ENCODE results near the gene CORO1C. TPM values are rescaled to one million over a fixed set of nuclear protein-coding genes. Genes with fewer than 3 reads are reported as not detected.
A peak's percentile ranks its signal among the peaks of the same experiment; 100 is the strongest.
"Not testable (repeated sequence)": the region's sequence is repeated elsewhere in the genome, so short reads cannot be mapped to it uniquely, and the experiment has no call there.

CORO1C gene
- total RNA-seq, 1 donor from 2014 or later, result 107 TPM

DNA sequence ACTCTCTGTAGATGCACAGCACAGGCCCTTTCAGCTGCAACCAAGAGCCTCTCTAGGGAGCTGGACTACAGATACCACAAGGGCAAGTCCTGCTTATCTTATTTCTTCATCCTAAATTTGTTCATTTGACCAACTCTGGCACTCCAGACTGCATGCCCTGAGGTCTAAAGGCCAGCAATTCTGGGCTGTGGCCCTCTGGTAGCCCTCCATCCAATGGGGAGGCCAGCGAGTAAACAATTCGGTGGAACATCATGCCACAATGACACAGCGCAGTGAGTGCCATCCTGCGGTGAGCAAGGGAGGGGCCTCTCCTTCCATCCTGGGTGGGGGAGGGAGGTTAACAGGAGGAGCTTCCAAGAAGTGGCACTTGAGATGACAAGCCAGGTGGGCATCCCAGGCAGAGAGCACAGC lies 97.0 kb downstream of the CORO1C start:
- peak; percentile 67 for DNase-seq

DNA sequence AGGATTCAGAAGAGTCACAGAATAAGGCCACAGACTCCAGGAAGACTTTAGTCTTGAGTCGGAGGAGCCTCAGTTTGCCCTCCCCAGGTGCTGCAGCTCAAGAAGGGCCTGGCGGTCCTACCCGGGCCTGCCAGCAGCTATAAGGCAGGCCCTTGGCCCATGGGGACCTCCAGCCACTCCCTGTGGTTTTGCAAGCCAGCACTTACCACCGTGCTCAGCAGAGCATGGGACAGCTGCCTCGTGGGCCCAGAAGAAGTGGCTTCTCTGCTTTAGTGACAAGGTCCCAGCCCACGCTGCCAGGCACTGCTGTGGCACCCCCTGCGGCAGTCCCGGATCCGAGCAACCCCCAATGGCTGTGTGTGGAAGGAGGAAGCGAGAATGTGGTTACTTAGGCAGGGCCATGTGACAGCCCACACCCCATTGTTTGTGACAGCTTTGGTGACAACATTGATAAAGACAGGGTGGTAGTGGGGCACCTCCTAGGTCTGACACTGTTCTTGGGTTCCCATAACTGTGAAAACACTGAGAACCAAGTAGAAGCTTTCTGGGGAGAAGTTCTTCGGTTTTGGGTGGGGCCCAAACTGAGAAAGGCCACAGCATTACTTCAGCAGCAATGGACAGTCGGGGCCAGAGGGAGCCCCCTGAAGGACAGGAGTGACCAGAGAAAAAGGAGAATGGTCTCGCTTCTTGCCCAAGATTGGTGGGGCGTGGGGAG lies 97.6 kb downstream of the CORO1C start, which contains the start of gene SELPLG:
SELPLG (minus strand) TSS at position 361 of the 715 bp plus-strand sequence. CDS start 9,587 bp downstream, outside the sequence.
- no peak for DNase-seq

DNA sequence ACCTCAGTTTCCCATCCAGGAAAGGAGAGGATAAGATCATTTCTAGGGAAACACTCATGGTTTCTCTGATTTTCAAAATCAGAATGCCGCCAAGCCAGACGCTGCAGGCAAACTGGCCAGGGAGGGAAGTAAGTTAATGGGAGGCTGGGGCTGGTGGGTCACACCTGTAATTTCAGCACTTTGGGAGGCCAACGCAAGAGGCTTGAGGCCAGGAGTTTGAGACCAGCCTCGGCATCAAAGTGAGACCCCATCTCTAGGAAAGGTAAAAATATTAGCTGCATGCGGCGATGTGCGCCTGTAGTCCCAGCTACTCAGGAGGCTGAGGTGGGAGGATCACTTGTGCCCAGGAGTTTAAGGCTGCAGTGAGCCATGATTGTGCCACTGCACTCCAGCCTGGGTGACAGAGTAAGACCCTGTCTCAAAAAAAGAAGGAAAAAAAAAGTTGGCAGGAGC lies 98.2 kb downstream of the CORO1C start:
- no peak for DNase-seq

DNA sequence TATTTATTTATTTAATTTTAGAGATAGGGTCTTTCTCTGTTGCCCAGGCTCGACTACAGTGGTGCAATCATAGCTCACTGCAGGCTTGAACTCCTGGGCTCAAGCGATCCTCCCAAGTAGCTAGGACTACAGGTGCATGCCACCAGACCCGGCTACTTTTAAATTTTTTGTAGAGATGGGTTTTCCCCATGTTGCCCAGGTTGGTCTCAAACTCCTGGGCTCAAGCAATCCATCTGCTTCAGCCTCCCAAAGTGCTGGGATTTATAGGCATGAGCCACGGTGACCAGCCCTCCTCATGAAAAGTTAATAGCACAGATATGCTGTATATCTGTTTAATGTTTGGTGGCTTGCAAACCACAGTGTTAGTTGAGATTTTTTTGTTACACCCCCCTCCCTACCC lies 100.1 kb downstream of the CORO1C start:
- DNase-seq, result not testable (repeated sequence)

DNA sequence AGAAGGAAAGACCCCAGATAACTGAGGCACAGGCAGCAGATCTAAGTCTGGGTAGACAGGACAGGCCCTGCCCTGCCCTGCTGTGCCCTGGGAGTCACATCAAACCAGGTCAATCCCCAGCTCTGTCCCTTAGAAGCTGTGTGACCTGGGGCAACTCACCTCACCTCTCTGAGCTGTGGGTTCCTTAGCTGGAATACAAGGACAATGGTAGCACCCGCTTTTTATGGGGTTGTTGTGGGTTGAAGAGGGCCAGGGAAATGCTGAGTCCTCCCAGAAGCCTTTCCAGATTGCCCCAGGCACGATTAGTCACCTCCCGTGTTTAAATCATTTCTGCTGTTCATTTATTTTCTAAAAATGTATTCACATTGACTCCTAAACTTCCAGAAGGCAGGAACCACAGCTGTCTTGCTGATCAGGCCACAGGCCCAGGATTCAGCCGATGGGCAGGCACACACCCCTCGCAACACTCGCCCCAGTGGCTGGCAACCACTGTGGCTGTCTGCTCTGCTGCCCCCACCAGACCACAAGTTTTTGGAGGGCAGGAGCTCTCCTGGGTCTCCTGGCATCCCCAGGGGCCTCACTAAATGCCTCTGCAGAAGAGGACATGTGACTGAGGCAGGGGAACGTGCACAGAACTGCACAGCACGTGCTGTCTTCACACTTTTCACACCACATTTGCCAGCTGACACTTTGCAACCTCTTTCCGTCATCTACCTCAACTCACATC lies 100.7 kb downstream of the CORO1C start:
- no peak for DNase-seq

DNA sequence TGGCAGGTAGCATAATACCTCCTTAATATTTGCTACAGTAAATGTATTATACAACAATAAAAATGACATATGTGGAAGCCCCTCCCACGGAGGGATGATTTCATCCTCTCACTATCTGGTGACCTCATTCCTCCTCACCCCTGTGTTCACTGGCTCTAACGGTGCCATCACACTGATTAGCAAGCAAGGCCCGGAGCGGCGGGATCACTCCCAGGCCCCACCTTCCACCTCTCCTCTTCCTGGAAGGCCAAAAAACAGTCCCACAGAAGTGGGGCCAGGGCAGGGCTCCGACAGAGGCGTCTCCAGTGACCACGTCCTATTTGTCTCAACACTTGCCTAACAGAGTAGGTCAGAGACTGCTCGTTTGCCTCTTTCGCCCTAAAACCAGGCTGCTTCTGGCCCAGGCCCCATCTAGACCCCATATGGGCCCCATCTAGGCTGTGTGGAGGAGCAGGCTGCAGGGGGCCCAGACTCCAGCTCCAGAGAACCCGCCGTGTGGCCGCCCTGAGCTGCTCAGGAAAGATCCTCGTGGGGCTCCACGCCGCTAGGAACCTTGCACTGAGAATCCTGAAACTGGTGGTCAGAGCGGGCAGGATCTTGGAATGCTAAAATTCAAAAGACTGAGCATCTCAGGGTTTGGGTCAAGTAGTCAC lies 101.4 kb downstream of the CORO1C start:
- DNase-seq, result peak; percentile 71

DNA sequence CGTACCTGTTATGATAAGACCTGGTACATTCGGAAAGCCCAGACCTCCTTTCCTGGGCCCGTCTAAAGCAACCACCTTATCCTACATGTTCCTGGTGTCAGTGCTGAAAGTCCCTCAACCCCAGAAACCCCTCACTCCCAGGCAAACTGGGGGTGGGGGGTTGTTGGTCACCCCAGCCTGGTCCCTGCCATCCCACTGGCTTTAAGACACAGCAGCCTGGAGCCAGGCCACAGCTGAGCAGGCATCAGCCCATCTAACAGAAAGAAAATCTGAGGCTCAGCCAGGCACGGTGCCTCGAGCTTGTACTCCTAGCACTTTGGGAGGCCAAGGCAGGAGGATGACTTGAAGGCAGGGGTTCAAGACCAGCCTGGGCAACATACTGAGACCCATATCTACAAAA lies 102.2 kb downstream of the CORO1C start:
- DNase-seq, result no peak

DNA sequence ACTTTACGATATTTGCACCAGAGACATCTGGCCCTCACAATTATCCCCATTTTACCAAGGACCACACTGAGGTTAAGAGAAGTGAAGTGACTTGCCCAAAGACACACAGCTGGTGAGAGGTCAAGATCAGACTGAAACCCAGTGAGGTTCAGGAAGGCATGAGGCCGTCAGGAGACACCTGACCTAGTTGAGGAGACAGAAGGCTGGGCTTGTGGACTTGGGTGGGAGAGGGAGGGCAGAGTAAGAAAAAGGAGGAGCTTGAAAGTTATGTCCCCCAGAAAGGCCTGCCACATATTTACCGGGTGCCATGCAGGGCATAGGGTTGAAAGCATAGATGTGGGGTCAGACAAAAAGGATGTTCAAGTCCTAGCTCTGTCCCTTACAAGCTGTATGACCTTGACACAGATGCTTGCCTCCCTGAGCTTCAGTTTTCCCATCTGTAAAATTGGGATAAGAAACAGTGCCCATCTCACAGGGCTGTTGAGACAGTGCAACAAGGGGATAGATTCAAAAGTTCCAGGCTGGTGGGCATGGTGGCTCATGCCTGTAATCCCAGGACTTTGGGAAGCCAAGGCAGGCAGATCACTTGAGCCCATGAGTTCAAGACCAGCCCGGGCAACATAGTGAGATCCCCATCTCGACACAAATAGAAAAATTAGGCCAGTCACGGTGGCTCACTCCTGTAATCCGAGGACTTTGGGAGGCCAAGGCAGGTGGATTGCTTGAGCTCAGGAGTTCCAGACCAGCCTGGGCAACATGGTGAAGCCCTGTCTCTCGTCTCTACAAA lies 104.0 kb downstream of the CORO1C start:
- no peak for DNase-seq

DNA sequence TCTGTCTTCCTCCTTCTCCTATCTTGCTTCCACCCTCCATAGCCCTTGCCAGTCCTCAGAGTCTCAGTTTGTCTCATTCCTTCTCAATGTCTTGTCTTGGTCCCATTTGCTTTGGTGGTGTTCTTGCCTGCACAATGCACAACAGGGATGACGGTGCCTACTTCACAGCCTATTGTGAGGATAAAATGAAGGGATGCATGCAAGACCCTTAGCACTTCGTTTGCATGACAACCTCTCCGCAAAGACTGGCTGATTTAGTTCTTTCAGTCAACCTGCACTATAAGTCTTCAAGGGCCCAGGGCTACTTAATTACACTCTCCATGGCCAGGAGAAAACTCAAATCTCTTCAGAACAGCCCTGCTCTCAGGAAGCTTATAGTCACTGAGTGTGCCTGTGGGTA lies 106.1 kb downstream of the CORO1C start:
- DNase-seq, result no peak

DNA sequence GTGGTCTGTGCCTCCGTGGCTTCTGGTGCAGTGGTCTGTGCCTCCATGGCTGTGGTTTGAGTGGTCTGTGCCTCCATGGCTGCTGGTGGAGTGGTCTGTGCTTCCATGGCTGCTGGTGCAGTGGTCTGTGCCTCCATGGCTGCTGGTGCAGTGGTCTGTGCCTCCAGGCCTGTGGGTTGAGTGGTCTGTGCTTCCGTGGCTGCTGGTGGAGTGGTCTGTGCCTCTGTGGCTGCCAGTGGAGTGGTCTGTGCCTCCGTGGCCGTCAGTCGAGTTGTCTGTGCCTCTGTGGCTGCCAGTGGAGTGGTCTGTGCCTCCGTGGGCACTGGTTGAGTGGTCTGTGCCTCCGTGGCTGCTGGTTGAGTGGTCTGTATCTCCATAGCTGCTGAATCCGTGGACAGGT lies 107.7 kb downstream of the CORO1C start:
- DNase-seq, result no peak

DNA sequence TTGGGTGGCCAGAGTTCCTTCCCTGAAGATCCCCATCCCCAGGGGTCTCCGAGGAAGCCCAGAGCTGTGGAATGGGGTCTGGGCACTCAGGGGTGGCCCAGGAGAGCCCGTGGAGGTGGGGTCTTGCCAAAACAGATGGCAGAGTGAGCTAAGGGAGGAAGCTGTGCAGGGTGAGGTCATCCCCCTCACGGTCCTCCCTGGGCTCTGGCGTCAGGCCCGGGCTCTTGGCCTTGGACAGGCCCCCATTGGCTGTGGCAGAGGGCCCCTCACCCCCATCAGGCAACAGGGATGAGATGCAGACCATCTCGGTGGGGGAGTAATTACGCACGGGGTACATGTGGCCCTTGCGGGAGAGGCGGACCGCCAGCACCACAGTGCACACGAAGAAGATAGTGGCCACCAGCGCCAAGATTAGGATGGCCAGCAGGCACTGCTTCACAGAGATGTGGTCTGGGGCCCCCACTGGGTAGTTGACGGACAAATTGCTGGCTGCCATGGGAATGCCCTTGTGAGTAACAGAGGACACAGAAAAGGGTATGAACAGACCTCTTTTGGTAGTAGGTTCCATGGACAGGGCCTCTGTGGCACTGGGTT lies 108.3 kb downstream of the CORO1C start:
- DNase-seq, result no peak

DNA sequence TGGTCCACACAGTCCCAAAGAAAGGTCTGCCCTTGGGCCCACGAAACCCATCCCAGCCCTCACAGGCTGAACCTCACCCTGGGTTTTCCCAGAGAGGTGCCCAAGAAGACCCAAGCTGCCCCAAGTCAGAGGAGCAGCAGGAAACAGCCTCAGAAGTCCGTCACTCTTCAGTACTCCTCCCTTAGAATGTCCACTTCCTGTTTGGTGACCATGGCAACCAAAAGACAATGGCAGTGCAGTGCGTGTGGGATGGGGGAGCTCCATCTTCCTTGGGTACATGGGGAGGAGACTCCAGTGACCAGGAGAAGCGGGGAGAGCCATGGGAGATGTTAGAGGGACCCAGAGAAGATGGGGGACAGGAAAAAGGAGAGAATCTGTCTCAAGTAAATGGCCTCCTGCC lies 108.9 kb downstream of the CORO1C start:
- no peak for DNase-seq

DNA sequence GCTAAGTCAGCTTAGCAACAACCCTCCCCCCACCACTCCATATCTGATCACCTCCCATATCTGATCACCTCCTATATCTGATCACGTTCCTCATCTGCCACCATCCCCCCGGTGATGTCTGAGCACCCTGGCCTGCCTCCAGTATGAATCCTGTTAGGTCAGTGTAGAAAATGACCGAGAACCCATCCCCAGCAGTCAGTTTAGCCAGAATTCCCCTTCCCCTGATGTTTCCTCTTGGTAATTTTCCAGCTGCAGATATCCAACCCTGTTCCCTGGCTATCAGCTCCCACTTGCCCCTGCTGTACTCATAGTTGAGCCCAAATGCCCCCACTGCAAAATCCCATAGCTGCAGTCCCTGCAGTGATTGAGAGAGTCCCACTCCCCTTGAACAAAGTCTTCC lies 110.2 kb downstream of the CORO1C start:
- no peak for DNase-seq

DNA sequence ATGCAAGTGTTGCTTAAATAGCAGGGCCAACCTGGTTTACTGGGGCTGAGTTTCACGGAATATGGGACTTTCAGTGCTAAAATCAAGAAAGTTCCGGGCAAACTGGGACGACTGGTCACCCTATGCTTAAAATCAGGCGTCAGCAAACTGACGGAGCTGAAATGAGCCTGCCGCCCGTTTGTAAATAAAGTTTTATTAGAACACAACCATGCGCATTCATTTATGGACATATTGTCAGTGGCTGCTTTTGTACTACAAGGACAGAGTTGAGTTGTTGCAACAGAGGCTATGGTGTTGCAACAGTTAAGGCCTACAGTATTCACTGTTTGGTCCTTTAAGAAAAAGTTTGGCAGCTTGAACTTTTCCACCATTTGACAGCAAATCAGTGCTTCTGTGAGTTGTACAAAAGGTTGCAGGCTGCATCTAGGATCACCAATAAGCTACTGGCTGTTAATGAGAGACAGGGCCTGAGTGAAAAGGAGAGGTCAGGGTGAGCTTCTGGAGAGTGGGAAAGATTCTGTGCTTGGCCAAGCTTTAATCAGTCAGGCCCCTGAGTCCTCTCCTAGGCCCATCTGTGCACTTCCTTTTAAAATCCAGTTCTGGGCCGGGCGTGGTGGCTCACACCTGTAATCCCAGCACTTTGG lies 111.0 kb downstream of the CORO1C start:
- DNase-seq, result no peak

DNA sequence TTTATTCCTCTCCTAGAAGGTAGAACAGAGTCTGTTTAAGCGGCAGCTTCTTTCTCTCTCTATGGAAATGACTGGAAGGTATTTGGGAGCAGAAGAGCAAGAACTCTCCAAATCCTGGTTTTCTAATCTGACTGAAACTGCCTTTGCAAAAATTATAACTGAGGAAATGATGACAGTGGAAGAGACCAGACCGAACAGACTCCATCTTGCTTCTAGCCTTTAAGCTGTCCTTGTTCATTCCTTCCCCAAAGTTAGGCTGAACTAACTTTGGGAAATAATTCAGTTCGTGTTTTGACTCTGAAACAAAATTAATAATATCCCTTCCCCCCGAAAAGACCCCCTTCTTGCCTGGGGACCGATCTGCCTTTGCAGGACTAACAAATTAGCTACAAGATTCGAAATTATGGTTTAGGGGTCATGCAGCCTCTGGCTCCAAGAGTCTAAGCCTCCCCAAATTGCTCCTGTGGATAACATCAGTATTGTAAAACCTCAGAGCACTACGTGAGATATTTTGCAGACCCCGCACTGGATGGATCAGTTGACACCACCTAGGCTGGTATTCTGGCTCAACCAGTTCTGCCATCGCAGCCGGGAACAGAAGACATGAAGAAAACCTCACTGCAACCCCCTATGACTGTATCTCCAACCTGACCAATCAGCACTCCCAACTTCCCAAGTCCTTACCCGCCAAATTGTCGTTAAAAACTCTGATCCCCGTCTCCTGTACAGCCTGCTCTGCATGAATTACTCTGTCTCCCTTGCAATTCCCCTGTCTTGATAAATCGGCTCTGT lies 111.8 kb downstream of the CORO1C start:
- no peak for DNase-seq

DNA sequence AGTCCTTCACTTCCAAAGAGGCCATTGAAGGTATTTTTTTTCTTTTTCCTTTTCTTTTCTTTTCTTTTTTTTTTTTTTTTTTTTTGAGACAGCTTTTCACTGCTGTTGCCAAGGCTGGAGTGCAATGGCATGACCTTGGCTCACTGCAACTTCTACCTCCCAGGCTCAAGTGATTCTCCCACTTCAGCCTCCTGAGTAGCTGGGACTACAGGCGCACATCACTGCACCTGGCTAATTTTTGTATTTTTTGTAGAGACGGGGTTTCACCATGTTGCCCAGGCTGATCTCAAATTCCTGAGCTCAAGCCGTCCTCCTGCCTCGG lies 112.4 kb downstream of the CORO1C start:
- DNase-seq, result not testable (repeated sequence)

DNA sequence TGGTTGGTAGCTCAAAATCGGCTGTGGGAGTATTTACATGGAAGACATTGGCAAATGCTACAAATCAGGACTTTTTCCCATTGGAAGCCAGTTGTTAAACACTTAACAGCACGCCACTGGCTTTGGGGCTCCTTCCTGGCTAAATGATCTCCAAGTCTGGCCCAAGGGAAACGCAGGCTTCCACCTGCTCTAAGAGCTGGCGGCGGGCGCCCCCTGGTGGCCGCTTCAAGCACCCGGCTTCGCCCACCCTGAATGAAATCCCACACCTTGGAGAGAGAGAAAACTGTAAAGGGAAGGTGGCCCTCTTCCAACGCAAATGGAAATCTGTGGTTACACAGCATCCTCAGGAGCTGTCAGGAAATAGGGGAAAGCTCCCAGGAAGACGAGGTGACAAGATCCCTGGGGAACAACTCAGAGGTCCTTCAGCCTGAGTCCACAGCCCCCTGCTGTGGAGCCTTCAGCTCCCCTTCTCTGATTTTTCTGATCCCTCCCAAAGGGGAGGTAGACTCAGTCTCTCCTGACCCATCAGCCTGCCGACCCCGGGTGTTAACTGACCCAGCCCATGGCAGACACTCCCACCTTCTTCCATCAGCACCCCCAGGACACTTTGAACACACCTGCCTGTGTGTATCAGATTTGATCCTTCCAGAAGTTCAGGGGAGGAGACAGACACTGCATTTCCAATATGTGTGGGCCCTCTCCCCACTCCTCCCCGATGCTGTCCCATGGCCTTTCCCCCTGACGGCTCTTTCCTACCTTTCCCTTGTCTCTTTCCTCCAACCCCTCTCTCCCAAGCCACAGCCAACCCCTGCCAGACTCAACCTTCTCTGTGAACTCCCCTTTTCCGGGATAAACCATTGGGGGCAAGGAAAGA lies 113.0 kb downstream of the CORO1C start:
- DNase-seq, result peak; percentile 94

DNA sequence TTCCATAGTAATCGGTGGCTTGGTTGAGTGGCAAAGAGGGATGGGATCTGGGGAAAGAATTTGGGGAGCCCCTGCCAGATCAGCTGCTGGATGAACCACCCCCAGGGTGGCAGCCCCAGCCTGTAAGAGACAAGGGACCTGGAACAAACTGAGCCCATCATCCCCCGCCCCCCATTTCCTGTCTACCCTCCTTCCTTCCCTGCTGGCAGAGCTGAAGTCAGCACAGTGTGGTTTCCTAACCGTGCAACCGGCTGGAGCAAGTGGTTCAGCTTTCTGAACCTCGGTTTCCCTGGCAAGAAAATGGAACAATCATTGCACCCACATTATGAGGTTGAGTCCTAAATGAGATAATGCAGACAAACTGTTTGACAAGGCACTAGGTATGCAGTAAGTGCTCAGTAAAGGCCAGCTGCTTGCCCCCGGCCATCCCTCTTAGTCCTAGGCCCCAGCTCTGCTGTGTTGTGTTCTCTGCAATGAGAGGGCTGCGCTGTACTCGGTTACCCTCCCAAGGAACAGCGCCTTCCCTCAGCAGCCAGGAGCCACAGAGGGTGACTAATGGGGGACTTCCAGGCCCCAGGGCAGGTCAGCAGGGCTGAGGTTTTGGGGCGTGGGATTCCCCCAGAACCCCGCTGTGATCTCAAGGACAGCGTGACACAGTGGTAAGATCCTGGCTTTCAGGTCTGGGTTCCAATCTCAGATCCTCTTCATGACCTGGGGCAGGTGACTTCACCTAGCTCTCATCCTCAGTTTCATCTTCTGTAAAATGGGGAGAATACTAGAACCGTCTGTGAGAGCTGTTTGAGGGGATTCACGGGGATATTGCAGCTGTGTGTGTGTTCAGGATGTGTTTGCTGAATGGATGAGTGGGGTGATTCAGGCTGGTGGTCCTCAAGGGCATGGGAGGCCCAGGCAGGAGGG lies 114.1 kb downstream of the CORO1C start:
- no peak for DNase-seq

DNA sequence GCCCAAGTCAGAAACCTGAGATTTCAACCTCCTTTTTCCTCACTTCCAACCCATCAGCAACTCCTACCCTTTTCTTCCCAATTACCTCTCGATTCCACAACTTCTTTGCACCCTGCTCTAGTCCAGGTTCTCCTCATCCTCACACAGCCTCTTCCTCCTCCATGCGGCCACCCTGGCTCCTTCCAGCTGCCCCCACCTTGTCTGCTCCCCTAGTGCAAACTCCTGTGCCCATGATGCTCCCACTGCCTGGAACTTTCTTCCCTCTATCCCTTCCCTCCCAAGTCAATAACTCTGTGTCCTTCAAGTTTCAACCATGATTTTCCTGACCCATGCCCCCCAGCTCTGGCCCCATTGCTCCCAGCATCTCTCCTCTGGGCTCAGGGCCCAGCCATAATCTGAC lies 115.0 kb downstream of the CORO1C start:
- no peak for DNase-seq
